Tibial nerve (tissue), 4 donors: Measurements from ENCODE around the gene ANKRD31. TPM values are rescaled to one million over a fixed set of nuclear protein-coding genes. Genes with fewer than 3 reads are reported as not detected.

Experiments used
- DNase-seq, 2 donors: peaks; one replicate each; pipeline ENCODE4 v3.0.0-alpha.2; 2019; ENCODE audit warnings: low spot score in 2 of 2
- H3K27ac ChIP-seq, 4 donors: fragments of 200-600 bp; sonication (generic) in 3 of 4; one replicate each; pipeline ENCODE4 v1.5.1; 2017 to 2019; ENCODE audit warnings: mild to moderate bottlenecking in 1 of 4
- H3K27me3 ChIP-seq, 2 donors: fragments of 200-600 bp; sonication (generic) in 1 of 2; one replicate each; pipeline versions ENCODE4 v1.5.1 to v1.6.0; 2017 to 2019
- H3K36me3 ChIP-seq, 3 donors: fragments of 200-600 bp; sonication (generic); one replicate each; pipeline ENCODE4 v1.5.1; 2018 to 2019
- H3K4me1 ChIP-seq, 4 donors: fragments of 200-600 bp; sonication (generic) in 3 of 4; one replicate each; pipeline ENCODE4 v1.5.1; 2017 to 2019
- H3K4me3 ChIP-seq, 4 donors: fragments of 200-600 bp; sonication (generic) in 3 of 4; one replicate each; pipeline ENCODE4 v1.5.1; 2017 to 2019; ENCODE audit warnings: mild to moderate bottlenecking in 1 of 4, moderate library complexity in 1 of 4
- H3K9me3 ChIP-seq, 4 donors: fragments of 200-600 bp; sonication (generic) in 3 of 4; one replicate each; pipeline ENCODE4 v1.5.1; 2017 to 2019
- EP300 ChIP-seq, 2 donors: sonication (generic); formaldehyde crosslinking; IDR thresholded peaks; one replicate each; pipeline ENCODE4 v1.6.1; 2017; ENCODE audit warnings: antibody characterized with exemption in 2 of 2, mild to moderate bottlenecking in 1 of 2
- POLR2A ChIP-seq, 2 donors: fragments of 450-650 bp; IDR thresholded peaks; one replicate each; pipeline ENCODE4 v1.6.1; 2017; ENCODE audit warnings: antibody characterized with exemption in 2 of 2, mild to moderate bottlenecking in 2 of 2, moderate library complexity in 2 of 2
- WGBS, 2 donors: methylation state at CpG; one replicate each; pipeline ENCODE4 v1.1.5; 2018; 5-methylcytosine and 5-hydroxymethylcytosine counted together
- total RNA-seq, 4 donors: library from RNA; depleted of rRNA; stranded (reverse); fragments of >200 nt; gene quantifications; one replicate each; pipeline ENCODE4 v1.1.0, GENCODE V29; 2016
- TF ChIP-seq, protein P1 (sequence below), 5 experiments: fragments of 200-600 bp in 3 of 5; fragments of 450-650 bp in 2 of 5; sonication (generic) in 3 of 5; IDR thresholded peaks; one replicate each; pipeline ENCODE4 v1.5.1; 2016 to 2019; ENCODE audit warnings: antibody characterized with exemption in 5 of 5, mild to moderate bottlenecking in 3 of 5, moderate library complexity in 2 of 5

Gene ANKRD31
- total RNA-seq, 4 donors from 2014 or later: 0.21 to 1.5 (median 0.35) TPM

- H3K27me3 ChIP-seq: no peaks in the 10 kb centered on the region
- TF ChIP-seq, protein P1, sequence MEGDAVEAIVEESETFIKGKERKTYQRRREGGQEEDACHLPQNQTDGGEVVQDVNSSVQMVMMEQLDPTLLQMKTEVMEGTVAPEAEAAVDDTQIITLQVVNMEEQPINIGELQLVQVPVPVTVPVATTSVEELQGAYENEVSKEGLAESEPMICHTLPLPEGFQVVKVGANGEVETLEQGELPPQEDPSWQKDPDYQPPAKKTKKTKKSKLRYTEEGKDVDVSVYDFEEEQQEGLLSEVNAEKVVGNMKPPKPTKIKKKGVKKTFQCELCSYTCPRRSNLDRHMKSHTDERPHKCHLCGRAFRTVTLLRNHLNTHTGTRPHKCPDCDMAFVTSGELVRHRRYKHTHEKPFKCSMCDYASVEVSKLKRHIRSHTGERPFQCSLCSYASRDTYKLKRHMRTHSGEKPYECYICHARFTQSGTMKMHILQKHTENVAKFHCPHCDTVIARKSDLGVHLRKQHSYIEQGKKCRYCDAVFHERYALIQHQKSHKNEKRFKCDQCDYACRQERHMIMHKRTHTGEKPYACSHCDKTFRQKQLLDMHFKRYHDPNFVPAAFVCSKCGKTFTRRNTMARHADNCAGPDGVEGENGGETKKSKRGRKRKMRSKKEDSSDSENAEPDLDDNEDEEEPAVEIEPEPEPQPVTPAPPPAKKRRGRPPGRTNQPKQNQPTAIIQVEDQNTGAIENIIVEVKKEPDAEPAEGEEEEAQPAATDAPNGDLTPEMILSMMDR (IDR thresholded peaks at IDR 0.05): peak in 4 of 5 experiments; percentile 0 to 30 (median 12)
- TF ChIP-seq EP300 (IDR thresholded peaks at IDR 0.05) (peak in 1 of 2 donors; percentile 37), POLR2A (IDR thresholded peaks at IDR 0.05) (no peak)
- peak in 1 of 2 donors; percentile 26 for DNase-seq
- H3K9me3 ChIP-seq: no peaks in the 10 kb centered on the region
- H3K36me3 ChIP-seq: no peaks in the 10 kb centered on the region
- WGBS, 2 donors: 0 to 1% methylated on average over 15 to 62 of the region's 95 CpGs
- H3K4me3 ChIP-seq: peak overlapping the region; percentile 50 to 92 (median 78)
- H3K4me1 ChIP-seq: peaks cover 0 to 23% (median 6%) of the 10 kb centered on the region in 4 donors
- peak overlapping the region; percentile 71 to 93 (median 86) for H3K27ac ChIP-seq
Observed at GRCh38 chr5:75053304-75054133, 183.2 kb downstream of the ANKRD31 start.

DNA sequence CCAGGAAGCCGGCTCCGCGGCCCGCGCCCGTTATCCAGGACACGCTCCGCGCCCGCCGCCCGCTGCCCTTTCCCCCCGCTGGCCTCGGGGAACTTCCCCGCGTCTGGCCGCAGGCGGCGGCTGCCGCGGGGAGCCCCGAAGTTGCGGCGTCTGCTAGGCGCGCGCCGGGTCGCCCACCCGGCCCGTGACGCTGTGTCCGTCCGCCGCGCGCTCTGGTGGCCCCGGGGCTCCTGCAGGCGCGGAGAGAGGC is 183.7 kb downstream of the ANKRD31 start:
- Histone ChIP-seq H3K36me3 (no peaks in the 10 kb centered on the region), H3K27me3 (no peaks in the 10 kb centered on the region), H3K4me1 (peaks cover 0 to 23% (median 6%) of the 10 kb centered on the region in 4 donors), H3K27ac (peak overlapping the region; percentile 71 to 93 (median 86)), H3K9me3 (no peaks in the 10 kb centered on the region), H3K4me3 (peak overlapping the region; percentile 50 to 92 (median 78))
- no peak for DNase-seq
- no CpG with 5 or more reads among the region's 40 CpGs for WGBS, 2 donors
- TF ChIP-seq EP300 (IDR thresholded peaks at IDR 0.05) (no peak), POLR2A (IDR thresholded peaks at IDR 0.05) (no peak)
- TF ChIP-seq, protein P1 (IDR thresholded peaks at IDR 0.05): peak in 2 of 5 experiments; percentile 8 to 15

- Histone ChIP-seq H3K4me1 (peaks cover 0 to 23% (median 6%) of the 10 kb centered on the region in 4 donors), H3K36me3 (no peaks in the 10 kb centered on the region), H3K27me3 (no peaks in the 10 kb centered on the region), H3K4me3 (peak within 1 kb of the TSS; percentile 50 to 92 (median 78)), H3K9me3 (no peaks in the 10 kb centered on the region), H3K27ac (peak within 1 kb of the TSS; percentile 71 to 93 (median 86))
- WGBS, 2 donors: 1 to 2% methylated on average over 42 to 44 of the region's 74 CpGs
- TF ChIP-seq, protein P1 (IDR thresholded peaks at IDR 0.05): no peak
- peak in 1 of 2 donors; percentile 14 for TF ChIP-seq POLR2A (IDR thresholded peaks at IDR 0.05)
- peak in 1 of 2 donors; percentile 16 for DNase-seq
Observed at GRCh38 chr5:75052192-75053053, 184.3 kb downstream of the ANKRD31 start, which contains the start of gene GCNT4. TSS of gene GCNT4 (minus strand) at chr5:75052558. CDS start at chr5:75030037, 22,521 bp downstream.

- Histone ChIP-seq H3K36me3 (no peaks in the 10 kb centered on the region), H3K4me1 (peaks cover 0 to 23% (median 6%) of the 10 kb centered on the region in 4 donors)
Observed at GRCh38 chr5:75051217-75051751, 185.4 kb downstream of the ANKRD31 start.

More at GRCh38 chr5:75051217-75051751, 185.4 kb downstream of the ANKRD31 start:
- Histone ChIP-seq H3K4me3 (no peak overlapping the region), H3K27ac (no peak overlapping the region), H3K9me3 (no peaks in the 10 kb centered on the region), H3K27me3 (no peaks in the 10 kb centered on the region)
- TF ChIP-seq, protein P1 (IDR thresholded peaks at IDR 0.05): no peak
- TF ChIP-seq POLR2A (IDR thresholded peaks at IDR 0.05): no peak
- no peak for TF ChIP-seq EP300 (IDR thresholded peaks at IDR 0.05)
- WGBS, 2 donors: 78 to 79% methylated on average over 7 of the region's 7 CpGs
- DNase-seq: no peak
